Measurements from ENCODE around the gene HAND2.

HAND2 gene

DNA sequence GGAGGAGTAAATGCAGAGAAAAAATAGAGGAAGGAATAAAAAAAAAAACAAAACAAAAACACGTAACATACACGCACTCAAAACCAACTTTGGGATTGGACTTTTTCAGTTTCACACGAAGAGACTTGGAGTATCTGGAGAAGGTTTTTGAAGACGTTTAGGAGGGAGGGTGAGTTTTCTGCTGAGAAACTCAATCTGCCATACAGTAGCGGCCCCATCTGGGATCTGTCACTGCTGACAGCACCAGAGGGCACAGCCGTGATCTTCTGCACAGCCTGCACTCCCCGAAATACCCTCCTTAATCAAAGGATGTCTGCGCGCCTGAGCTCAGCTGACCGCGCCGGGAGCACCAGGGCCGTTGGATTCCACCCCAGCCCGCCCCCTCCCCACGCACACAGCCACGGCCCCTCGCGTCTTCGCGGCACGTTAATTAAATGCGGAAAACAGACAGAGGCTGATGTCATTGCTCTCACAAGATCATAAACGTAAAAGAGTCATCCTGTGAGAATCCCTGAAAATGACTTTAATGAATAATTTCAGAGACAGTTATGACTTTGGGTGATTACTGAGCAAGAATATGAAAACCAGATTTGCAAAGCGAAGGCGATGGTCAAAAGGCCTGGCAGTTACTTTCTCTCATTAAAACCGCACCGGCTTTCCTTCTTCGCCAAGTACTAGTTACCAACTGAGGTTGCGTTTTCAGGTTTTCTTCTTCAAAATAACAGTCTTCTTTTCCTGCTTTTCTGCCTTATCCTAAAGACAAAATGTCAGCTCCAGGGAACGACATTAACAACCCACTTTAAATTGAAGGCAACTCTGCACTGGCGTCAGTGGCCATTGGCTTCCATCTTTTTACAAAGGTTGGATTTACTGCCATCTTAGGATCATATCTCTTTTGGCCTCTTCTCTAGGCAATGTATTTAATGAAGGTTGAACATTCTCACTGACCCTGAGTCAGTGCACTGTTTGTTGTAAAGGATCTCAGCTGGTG, 10.6 kb downstream of the HAND2 start:
- no peak for DNase-seq

DNA sequence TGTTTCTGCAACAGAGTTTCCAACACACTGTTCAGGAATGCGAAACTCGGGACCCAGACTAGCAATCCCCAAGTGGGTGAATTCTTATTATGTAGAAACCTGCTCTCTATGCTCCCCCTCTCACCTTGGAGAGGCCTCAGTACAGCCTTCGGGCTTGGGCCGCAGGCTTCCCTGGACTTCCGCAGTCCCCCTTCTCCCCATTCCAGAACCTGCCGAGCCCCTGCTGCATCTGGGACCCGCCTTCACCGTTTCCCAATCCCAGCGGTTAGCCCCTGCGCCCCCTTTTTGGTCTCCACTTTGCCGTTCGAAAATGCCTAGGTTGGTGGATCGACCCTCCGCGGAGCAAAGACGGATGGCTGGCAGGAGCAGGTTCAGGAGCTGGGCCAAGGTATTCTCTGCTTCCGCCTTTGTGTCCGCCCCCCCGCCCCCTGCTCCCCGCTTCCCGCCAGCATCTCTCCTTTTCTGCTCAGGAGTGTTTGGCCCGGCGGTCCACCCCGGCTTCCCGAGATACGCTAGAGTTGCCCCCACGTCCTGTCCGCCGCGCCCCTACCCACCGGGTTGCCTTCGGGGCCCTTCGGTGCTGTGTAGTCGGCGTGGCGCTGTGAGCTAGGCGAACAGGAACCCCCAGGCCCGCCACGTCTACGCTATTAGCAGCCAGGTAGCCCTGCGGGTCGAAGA, 11.5 kb downstream of the HAND2 start:
- DNase-seq: no peak

DNA sequence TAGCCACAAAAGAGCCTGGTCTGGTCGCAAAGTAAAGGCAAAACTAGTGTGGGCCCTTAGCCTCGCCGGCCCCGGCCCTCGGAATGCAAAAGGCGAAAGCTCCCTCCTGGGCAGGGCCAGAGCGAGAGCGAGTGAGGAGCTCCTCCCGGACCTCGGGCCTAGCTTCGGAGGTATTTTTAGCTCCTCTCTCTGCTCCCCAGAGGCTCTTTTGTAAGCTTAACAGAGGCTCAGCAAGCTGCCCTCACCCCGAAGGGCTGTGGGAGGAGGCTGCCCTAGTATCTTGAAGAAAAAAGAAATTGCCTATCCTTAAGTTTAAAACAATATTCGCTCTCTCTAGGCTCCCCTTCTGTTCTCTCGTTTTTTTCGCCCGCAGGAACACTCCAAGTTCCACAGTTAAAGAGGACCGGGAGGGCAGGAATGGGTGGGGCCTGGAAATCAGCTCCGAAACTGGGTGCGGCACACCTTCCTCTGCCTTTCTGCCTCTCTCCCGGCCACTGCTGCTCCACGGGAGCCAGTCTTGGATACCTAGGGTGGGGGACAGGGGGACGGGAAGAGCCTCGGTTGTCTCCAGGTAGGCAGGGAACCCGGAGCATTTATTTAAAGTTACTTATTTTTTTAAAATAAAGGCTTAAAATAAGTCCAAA, 12.1 kb downstream of the HAND2 start:
- DNase-seq: no peak

DNA sequence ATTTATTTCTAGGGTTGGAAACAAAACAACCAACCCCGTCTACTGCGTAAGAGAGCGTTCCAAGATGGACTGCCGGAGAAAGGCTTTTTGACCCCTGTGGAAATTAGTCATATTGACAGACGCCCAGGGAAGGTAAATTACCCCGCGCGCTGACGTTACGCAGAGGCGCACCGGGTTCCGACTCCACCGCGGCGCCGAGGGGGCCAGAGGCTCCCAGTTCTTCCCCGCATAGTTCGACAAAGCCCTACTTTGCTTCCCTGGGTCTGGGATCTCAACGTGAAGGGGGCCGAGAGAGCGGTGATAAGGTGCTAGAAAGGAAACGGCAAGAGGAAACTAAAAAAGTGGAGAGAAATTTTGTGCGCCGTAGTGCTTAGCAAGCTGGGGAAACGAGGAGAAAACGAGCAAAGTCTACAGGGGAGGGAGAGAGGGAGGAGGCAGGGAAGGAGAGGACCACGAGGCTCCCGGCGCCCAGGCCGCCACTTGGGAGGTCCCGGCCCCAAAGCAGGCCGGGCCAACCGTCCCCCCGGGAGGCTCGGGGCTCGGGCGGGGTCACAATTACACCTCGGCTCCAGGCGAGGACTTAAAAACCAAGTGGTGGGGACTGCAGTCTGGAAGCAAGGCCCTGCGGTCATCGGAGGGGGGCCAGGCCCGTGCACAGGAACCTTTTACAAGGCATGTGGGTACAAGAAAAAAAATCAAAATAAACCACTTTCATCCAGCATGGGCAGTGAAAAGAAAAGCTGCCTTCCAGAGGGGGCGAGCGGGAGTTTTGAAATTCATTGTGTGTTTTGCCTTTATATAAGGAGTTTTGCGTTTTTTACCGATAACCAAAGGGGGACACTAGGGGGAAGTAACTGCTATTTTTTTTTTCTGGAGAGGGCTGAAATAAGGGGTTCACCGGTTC, 13.2 kb downstream of the HAND2 start:
- DNase-seq: no peak

GRCh38 chr4:173515458-173515857, 14.6 kb downstream of the HAND2 start:
- no peak for DNase-seq

DNA sequence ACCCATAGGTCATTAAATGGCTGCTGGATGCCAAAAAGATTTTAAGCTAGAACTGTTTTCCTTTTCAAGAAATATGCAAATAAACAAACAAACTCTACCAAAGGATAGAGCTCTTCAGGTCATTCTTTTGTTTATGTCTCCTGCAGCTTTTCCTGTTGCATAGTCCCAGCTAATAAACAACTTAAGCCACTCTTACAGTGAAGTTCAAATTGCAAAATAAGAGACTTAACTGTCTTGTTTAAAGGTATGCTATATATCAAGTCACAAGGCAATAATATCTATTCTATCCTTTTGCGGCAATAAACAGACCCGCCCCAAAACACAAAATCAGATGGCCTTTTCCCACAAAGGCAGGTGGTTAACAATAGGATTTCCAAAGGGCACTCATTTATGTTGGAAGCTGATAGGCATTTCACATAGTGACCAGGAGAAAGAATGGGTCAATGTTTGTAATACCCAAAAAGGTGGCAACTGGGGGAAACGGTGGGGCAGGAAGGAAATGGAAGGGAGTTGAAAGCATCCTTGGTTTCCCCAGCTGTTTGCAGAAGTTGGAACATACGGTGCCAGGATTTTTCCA, 15.3 kb downstream of the HAND2 start:
- no peak for DNase-seq

DNA sequence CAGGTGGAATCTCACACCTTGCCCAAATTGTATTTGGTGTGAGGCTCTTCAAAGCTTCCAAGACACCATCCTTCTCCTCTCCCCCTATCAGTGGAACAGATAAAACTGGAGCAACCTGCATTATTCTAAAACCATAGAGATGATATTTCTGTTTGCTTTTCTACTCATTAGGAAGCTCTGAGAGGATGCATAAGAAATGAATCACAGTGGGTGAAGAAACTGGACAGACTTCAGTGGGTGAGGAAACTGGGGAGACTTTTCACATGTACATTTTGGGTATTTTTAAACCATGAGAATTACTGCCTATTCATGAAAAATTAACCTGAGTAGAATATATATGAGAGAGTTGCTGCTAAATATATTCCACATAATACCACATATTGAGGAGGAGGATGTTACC, 16.4 kb downstream of the HAND2 start:
- no peak for DNase-seq

DNA sequence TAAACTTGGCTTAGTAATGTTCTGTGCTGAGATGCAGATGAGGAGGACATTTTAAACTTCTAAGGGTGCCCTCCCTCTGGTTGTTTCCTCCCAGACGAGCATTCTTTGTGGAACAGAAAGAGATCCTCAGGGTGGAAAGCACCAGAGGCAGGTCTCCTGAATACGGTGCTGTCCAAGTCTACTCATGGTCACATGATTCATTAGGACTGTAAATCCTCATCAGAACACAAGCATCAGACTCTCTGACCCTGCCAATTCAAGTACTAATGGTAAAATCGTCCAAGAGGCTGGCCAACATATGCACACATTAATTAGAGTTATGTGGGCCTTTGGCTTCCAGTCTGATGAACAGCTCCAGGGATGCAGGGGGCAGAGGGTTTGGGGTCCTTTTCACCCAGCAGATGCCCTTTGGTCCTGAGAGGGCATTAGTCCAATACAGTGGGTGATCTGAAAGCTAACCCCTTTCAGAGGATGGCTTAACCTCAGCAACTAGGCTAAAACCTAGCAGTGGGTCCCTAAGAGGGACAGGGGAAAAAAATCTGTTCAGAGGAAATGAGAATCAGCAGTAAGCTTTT, 18.2 kb downstream of the HAND2 start:
- DNase-seq: no peak

GRCh38 chr4:173509036-173510001, 20.7 kb downstream of the HAND2 start:
- peak; percentile 12 for DNase-seq

GRCh38 chr4:173508386-173509035, 21.5 kb downstream of the HAND2 start:
- no peak for DNase-seq

DNA sequence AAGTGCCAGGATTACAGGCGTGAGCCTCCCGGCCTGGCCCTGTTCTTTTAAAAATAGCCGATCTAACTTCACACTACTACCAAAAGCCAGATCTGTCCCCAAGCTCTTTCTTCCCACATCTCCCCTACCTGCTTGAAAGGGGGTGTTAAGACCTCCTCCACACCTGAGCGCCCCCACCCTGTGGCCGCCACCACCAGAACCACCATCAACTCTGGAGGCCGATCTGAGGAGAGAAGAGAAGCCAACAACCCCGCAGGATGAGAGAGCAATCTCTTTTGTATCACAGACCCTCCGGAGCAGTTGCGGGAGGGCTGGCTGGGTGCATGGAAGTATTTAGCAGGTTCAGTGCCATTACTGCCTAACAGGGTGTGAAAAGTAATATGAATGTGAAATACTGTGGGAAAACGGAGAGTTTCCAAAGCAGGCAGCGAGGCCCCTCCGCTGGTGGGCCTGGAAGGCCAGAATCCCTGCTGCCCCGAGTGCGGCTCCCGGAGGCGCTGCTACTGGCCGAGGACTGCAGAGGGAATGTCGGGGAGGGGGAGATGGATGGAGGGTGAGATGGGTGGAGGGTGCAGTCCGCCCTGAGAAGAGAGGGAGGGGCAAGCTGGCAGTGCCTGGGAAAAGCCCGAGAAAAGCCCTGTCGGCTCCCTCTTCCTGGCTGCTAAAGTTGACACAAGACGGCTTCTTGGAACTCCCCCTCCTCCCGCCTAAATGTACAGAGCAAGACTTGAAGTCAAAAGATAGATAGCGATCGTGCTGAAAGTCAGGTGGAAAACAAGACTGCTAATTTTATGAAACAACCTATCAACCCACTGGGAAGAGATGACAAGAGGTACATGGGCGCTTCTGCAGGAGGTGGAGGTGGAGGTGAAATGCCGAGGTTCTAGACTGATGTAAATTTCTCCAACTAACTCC, 22.3 kb downstream of the HAND2 start:
- DNase-seq: no peak

GRCh38 chr4:173506597-173507211, 23.3 kb downstream of the HAND2 start:
- no peak for DNase-seq

GRCh38 chr4:173505924-173506518, 24.0 kb downstream of the HAND2 start:
- DNase-seq: no peak

DNA sequence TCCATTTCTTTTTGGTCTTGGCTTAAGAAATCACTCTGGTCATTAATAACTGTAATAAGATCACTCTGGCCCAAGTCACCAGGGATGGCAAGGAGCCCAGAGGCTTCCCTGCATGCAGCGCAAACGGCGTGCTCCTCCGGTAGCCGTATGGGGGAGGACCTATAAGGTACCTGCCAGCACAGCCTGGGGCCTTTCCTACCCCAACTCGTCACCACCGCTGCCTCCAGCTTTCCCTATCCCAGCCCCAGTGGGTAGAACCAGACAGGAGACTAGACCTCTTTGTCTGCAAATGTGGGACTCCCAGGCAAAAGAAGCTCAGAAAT, 25.9 kb downstream of the HAND2 start:
- no peak for DNase-seq

DNA sequence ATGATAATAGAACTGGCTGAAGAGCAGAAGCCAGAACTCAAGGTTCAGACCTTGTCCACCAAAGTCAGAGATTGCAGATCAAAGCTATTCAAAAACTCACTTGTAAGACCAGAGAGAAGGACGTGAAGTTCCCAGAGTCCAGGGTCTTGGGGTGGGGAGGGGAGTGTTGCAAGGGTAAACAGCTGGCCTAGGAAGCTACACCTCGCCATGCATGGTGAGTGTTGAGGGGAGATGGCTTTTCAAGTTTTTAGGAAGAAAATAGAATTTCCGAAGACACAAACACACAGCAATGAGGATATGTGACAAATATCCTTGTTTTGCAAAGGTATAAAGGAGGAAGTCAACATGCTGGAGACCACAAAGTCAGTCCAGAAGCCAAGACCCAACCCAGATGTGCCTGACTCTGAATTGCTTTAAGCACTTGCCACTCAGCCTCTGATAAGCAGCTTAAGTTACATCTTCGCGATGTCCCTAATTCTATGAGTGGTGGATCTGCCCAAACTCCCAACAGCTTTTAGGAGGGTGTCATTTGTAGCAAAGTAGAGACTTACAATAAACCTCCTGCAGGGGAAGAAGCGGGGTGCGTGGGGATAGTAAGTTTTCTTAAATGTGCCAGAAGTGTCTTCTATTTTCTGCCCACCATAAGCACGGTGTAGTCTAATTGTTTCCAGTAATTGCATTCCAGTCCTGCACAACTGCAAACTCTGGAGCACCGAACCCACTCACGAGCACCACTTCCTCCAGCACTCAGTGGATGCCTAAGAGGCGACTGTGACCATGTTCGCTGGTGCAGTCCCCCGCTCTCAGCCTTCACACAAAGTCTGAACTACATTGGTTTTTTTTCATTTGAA, 26.5 kb downstream of the HAND2 start:
- no peak for DNase-seq

DNA sequence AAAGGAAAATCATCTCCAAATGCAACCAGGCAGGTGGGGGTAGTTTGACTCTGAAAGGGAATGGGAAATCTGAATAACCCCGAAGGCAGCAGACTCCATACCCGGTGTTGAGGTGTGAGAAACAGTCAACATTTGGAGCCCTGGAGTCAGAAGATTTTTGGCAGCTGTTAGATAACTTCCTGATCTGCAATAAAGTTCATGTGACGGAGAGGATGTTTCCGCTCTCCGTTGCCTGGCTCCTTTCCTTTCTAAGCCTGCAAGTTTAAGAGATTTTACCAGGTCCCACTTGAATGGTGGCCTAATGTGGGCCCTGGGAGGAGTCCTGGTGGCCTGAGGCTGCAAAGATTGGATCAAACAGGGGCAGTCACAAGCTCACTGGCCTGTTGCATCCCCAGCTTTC, 27.7 kb downstream of the HAND2 start:
- no peak for DNase-seq

DNA sequence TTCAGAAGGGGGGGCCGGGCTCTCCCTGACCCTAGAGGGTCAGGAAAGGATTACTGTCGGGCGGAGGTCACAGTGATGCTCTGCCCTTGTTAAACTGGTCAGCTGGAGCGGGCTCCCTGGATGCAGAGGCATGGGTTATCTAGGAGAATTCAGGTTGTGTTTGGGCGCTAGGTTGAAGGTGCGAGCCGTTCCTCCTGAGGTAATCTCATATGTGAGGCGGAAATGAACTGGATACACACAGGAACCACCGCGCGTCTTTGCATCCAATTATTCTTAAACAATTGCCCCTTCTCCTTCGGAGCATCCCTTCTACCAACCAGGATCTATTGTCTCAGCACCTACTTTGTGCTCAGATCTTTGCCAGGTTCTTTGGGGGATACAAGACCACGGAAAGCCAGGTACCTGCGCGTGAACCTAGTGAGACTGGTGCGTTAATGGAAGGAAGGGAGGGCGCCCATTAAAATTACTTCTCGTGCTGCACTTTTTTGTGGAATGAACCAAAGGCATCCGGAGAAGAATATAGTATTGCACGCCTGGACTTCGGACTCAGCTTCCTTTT, 28.4 kb downstream of the HAND2 start:
- DNase-seq: no peak

Data from activated gamma-delta T cell (primary cell).